ENCODE results near the gene MRPL33. TPM values are rescaled to one million over a fixed set of nuclear protein-coding genes. Genes with fewer than 3 reads are reported as not detected.

MRPL33 gene
- total and polyA plus RNA-seq, 4 donors: 31.2 to 130 (median 41.0) TPM

- peaks cover 0 to 8% (median 6%) of the 10 kb centered on the region in 4 donors for H3K4me1 ChIP-seq (ENCODE audit: control insufficient read depth in 4 of 4, insufficient read depth in 4 of 4, low read length in 3 of 4)
- H3K27me3 ChIP-seq (ENCODE audit: control insufficient read depth in 4 of 4, insufficient read depth in 4 of 4, low read length in 3 of 4): no peaks in the 10 kb centered on the region
- TF ChIP-seq, protein P1, sequence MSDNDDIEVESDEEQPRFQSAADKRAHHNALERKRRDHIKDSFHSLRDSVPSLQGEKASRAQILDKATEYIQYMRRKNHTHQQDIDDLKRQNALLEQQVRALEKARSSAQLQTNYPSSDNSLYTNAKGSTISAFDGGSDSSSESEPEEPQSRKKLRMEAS (IDR thresholded peaks at IDR 0.05): no peak
- TF ChIP-seq RXRA (IDR thresholded peaks at IDR 0.05): no peak
- no peak for TF ChIP-seq SP1 (IDR thresholded peaks at IDR 0.05)
- TF ChIP-seq GABPA (IDR thresholded peaks at IDR 0.05 in 1 of 2, conservative IDR thresholded peaks at IDR 0.05 in 1 of 2): no peak
- peak in 1 of 2 donors; percentile 19 for TF ChIP-seq HNF4A (conservative IDR thresholded peaks at IDR 0.05)
- no peak for TF ChIP-seq HNF4G (IDR thresholded peaks at IDR 0.05)
- TF ChIP-seq, protein P2, sequence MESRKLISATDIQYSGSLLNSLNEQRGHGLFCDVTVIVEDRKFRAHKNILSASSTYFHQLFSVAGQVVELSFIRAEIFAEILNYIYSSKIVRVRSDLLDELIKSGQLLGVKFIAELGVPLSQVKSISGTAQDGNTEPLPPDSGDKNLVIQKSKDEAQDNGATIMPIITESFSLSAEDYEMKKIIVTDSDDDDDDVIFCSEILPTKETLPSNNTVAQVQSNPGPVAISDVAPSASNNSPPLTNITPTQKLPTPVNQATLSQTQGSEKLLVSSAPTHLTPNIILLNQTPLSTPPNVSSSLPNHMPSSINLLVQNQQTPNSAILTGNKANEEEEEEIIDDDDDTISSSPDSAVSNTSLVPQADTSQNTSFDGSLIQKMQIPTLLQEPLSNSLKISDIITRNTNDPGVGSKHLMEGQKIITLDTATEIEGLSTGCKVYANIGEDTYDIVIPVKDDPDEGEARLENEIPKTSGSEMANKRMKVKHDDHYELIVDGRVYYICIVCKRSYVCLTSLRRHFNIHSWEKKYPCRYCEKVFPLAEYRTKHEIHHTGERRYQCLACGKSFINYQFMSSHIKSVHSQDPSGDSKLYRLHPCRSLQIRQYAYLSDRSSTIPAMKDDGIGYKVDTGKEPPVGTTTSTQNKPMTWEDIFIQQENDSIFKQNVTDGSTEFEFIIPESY (IDR thresholded peaks at IDR 0.05): no peak
- no peak for TF ChIP-seq JUND (IDR thresholded peaks at IDR 0.05)
- TF ChIP-seq FOXA2 (IDR thresholded peaks at IDR 0.05): no peak
- TF ChIP-seq, protein P3, sequence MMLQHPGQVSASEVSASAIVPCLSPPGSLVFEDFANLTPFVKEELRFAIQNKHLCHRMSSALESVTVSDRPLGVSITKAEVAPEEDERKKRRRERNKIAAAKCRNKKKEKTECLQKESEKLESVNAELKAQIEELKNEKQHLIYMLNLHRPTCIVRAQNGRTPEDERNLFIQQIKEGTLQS (IDR thresholded peaks at IDR 0.05): no peak
- TF ChIP-seq NR2F2 (IDR thresholded peaks at IDR 0.05): peak; percentile 60
- TF ChIP-seq RAD21 (IDR thresholded peaks at IDR 0.05): peak in 1 of 2 donors; percentile 16
- no peak for TF ChIP-seq FOXA1 (IDR thresholded peaks at IDR 0.05)
- no peak for TF ChIP-seq REST (IDR thresholded peaks at IDR 0.05)
- TF ChIP-seq EGR1 (IDR thresholded peaks at IDR 0.05; ENCODE audit: low read depth in 2 of 2): no peak
- no peak for TF ChIP-seq YY1 (IDR thresholded peaks at IDR 0.05)
- no peak for TF ChIP-seq TAF1 (conservative IDR thresholded peaks at IDR 0.05)
- no peak for TF ChIP-seq CTCF (IDR thresholded peaks at IDR 0.05; ENCODE audit: low read depth, low read length, missing input control)
- H3K36me3 ChIP-seq (ENCODE audit: control insufficient read depth in 4 of 4, insufficient read depth in 3 of 4, low read depth in 1 of 4, low read length in 3 of 4): no peaks in the 10 kb centered on the region
- H3K9me3 ChIP-seq (ENCODE audit: control insufficient read depth in 4 of 4, low read length in 3 of 4): no peaks in the 10 kb centered on the region
- H3K9ac ChIP-seq (ENCODE audit: low read depth in 1 of 2, low read length in 2 of 2): no peak overlapping the region
- DNase-seq (ENCODE audit: low spot score): no peak
- 58% methylated on average over 4 of the region's 4 CpGs for WGBS
- H3K27ac ChIP-seq (ENCODE audit: low read depth in 1 of 2, low read length in 2 of 2): peak overlapping the region in 1 of 2 donors; percentile 45
- no peak overlapping the region for H3K4me3 ChIP-seq (ENCODE audit: low read depth in 1 of 3, low read length in 3 of 3)
These were observed 40.4 kb upstream of the MRPL33 start for GRCh38 chr2:27730980-27731691.
